ENCODE measurements around the gene GPRIN2.

The GPRIN2 gene

DNA sequence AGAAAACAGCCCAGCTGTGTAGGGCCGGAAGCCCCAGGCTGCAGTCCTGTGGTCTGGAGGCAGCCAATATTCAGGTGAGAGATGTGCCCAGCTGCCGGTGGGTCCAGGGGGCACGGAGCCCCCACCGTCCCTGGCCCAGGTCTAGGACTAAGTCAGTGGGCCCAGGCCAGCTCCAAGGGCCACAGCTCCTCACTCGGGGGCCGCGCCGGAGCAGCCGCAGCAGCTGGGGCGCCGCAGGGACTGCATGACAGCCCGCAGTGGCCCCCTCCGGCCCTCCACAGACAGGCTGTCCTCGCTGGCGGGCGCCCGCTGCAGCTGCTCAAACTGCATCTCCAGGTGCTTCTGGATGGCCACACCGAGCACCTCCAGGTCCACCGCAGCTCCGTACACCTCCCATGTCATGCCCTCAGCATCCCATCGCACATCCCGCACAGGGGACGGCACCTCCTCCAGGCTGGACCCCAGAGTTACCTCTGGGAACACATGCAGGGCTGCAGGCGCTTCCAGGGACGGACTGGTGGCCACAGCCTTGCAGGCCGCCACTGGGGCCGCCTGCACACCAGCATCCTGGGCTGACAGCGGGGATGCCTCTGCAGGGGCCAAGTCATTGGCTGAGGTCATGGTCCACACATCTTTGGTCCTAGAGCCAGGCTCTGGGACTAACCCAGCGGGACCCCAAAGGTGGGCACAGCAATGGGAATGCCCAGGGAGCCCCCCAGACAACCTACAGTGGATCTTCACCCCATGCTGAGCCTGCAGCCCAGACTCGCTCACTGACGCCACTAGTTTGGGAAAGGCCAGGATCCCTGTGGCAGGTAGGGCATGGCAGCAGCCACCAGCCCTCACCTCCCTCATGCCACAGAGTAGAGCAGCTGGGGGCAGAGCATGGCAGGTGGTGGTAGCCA, 7.0 kb downstream of the GPRIN2 start:
- no peak for DNase-seq (ENCODE audit: low read depth)

DNA sequence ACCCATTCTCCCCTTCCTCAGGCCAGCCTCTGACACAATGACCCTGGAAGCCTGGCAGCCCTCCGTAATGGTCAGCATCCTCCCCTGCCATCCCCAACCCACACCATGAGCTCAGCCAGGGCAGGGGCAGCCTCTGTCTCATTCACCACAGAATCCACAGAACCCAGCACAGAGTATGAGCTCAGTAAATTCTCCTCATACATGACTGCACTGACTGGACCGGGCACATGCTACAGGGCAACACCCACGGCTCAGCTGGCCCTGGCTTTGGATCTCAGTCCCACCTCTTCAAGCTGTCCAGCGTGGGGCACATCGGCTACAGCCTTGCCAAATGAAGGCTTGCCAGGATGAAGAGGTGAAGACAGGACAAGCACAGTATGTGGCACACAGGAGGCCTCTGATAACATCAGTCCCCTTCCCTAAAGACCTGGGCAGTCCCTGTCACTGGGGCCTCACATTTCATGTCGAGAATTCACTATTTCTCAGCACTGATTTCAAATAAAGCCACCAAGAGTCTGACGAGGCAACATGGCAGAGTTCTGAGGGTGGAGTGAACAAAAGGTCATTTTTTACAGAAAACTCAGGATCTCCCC, 7.9 kb downstream of the GPRIN2 start:
- no peak for DNase-seq (ENCODE audit: low read depth)

GRCh38 chr10:46547541-46548497, 8.6 kb downstream of the GPRIN2 start:
- DNase-seq (ENCODE audit: low read depth): no peak

- DNase-seq (ENCODE audit: low read depth): no peak
Measured at GRCh38 chr10:46546591-46547540, 9.6 kb downstream of the GPRIN2 start.

- no peak for DNase-seq (ENCODE audit: low read depth)
Measured at GRCh38 chr10:46545861-46546590, 10.4 kb downstream of the GPRIN2 start.

GRCh38 chr10:46544989-46545791, 11.3 kb downstream of the GPRIN2 start:
- DNase-seq (ENCODE audit: low read depth): no peak

DNA sequence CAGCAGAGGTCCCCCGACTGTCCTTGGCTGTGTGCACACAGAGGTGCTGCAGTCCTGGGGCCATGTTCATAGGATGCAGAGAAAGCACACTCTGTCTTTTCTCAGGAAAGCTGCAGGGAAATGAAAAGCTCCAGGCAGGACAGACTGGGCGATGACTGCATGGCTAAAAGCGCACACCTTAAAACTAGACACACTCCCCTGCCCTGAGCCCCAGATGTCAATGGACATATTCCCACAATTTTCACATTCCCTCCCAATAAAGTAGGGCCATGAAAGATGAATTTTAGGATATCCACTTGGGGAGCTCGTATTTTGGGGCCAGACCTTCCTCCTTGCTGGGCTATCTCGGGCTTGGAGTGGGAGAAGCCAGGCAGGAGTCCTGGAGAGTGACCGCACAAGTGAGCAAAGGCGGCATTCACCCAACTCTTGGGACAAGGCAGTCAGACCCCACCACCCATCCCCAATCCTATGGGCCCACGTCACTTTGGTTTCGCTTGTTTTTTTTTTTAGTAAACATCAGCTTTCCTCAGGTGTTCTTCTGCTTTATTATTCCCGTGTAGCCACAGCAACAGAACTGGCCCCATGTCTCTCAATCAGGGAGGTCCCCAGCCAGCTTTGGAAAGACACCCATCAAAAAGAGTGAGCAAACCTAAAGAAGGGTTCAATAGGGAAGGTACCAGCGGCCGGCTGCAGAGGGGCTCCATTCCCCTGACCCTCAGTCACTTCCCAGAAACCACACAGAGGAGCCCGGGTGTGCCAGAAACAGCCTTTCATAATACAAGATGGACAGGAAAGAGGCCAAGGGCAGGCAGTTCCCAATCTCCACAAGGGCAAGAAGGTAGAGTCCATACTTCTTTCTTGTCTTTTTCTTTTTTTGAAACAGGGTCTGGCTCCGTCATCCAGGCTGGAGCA, 12.7 kb downstream of the GPRIN2 start:
- DNase-seq (ENCODE audit: low read depth): no peak

DNA sequence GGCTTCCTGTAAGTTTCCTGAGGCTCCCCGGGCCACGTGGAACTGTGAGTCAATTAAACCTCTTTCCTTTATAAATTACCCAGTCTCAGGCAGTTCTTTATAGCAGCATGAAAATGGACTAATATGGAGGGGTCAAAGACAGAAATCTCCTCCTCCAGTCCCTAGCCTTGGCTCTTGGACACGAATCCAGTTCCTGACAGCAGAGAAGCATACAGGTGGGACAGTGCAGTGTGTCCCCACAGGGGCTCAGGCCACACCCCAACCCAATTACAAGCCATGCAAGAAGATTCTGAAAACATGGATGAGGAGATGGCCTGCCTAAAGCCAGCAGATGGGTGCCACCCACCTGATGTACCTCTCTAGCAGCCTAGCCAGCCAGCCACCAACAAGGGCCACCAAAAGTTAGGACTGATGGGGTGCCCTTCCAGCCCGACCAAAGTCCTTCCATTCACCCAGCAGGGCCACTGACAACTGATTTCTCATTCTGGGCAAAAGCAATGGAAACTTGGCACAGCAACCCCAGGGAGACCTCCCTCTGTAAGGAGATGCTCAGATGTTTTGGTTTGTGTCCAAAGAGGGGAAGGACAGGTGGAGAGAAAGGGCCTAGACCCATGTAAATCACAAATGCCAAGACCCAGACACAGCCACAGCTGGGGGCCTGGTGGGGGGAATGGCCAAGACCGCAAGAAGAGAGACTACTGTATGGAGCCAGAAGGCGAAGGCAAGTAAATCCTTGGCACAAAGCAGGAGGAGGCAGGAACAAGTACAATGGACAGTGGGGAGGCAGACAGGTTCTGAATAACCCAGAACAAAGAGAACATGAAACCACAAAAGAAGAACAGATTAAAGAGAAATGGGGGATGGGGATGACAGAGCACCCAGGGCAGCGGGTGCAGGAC, 13.6 kb downstream of the GPRIN2 start:
- no peak for DNase-seq (ENCODE audit: low read depth)

DNA sequence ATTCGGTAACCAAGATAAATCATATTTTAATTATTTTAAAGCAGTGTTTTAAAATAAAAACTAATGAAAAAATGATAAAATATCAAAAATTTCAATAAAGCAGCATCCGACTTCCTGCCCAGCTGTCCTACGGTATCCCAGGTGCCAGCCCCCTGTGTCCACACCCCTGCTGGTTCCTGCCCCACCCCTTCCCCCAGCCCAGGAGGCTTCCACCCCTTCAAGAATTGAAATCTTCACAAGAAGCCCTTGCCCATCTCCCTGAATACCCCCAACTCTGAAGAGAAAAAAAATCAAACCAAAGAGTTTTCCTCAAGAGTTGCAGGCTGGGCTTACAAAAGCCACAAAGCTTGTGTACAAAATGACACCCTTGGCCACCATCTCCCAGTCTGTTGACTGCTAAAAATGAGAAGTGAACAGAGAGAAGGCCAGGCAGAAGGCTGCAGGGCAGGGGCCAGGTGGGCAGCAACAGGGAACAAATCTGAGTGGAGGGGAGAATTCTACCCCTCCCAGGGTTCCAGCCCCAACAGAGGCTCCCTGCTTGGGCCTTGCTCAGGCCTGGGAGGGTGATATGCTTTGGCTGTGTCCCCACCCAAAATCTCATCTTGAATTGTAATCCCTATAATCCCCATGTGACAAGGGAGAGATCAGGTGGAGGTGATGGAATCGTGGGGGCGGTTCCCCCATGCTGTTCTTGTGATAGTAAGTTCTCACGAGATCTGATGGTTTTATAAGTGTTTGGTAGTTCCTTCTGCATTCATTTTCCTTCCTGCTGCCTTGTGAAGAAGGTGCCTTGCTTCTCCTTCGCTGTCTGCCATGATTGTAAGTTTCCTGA, 14.5 kb downstream of the GPRIN2 start:
- no peak for DNase-seq (ENCODE audit: low read depth)

DNA sequence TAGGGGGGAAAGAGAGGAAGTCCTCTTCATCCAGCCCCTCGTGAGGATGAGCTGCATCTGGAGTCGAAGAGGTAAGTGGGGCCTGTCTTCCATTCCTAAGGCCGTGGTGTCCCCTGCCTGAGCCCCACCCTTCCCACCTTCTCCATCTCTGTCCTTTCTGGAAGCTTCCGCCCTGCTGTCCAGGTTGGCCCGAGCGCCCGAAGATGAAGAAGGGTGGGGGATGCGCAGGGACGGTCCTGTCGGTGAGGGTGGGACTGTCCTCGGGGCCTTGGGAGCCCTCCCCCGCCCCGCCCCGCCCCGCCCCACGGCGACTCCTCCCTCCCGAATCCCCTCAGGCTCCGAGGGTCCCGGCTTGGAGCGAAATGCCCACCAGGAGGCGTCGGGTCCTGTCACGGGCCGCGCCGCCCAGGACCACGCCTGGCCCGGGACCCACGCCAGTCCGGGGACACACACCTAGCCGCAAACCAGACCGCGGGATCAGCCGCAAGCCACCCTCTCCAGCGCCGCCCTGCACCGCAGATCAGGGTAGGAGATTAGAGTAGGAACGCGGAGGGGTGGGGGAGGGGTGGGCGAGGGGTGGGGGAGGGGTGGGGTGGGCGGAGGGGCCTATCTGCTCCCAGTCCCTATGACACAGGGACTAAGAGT, 15.3 kb downstream of the GPRIN2 start:
- no peak for DNase-seq (ENCODE audit: low read depth)

GRCh38 chr10:46540412-46541016, 15.9 kb downstream of the GPRIN2 start:
- no peak for DNase-seq (ENCODE audit: low read depth)

DNA sequence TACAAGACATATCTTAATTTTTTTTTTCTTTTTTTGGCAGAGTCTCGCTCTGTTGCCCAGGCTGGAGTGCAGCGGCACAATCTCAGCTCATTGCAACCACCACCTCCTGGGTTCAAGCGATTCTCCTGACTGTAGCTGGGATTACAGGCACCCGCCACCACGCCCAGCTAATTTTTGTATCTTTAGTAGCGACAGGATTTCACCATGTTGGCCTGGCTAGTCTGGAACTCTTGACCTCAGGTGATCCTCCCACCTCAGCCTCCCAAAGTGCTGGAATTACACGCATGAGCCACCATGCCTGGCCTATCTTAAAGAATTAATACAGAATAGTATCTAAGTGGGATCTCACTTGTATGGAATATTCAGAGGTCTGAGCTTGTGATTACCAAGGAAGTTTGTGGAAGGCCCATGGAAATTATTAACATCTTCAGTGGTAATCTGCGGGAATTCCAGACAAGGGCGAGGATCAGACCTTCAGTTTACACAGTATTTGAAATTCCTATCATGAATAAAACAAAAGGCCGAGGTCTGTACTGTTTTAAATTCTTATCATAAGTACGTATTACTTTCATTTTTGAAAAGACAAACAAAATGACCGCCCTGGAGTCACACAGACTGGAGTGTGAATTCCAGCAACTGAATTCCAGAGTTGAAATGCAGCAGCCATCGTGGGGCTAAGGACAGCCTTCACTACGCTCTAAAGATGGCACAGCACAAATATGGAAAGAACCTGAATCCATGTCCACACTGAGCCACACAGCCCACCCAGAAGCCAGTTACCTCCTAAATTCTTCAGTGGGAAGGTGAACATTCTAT, 16.7 kb downstream of the GPRIN2 start:
- no peak for DNase-seq (ENCODE audit: low read depth)

GRCh38 chr10:46538717-46539426, 17.6 kb downstream of the GPRIN2 start:
- no peak for DNase-seq (ENCODE audit: low read depth)

GRCh38 chr10:46538155-46538554, 18.3 kb downstream of the GPRIN2 start:
- no peak for DNase-seq (ENCODE audit: low read depth)

All from stimulated activated CD8-positive, alpha-beta memory T cell treated with anti-CD3 and anti-CD28 coated beads, Interleukin-12 subunit alpha, Interleukin-12 subunit beta, amount 100 ng/mL, for 4 hours (primary cell).